HG02623 (cell line): ENCODE measurements around the gene USP3.
"Not testable (repeated sequence)": the region's sequence is repeated elsewhere in the genome, so short reads cannot be mapped to it uniquely, and the experiment has no call there.

ENCODE experiments used
- ATAC-seq: cut with Tn5 transposase; IDR thresholded peaks from one replicate; pipeline ENCODE4 v1.9.1; 2021; ENCODE audit warnings: moderate library complexity; ENCODE audit not compliant: unreplicated experiment

The USP3 gene

GRCh38 chr15:63475707-63476106 lies 28.7 kb upstream of the USP3 start:
- no peak for ATAC-seq

GRCh38 chr15:63476229-63476632 lies 28.2 kb upstream of the USP3 start:
- ATAC-seq, result no peak

GRCh38 chr15:63478243-63478642 lies 26.1 kb upstream of the USP3 start:
- no peak for ATAC-seq

GRCh38 chr15:63480441-63480821 lies 24.0 kb upstream of the USP3 start:
- ATAC-seq, result no peak

- no peak for ATAC-seq
Measured at GRCh38 chr15:63481105-63481810, 23.1 kb upstream of the USP3 start.

GRCh38 chr15:63482874-63483323 lies 21.5 kb upstream of the USP3 start:
- no peak for ATAC-seq

GRCh38 chr15:63483521-63484371 lies 20.6 kb upstream of the USP3 start:
- no peak for ATAC-seq

- no peak for ATAC-seq
Measured at GRCh38 chr15:63484433-63485186, 19.8 kb upstream of the USP3 start.

GRCh38 chr15:63487076-63487757 lies 17.2 kb upstream of the USP3 start:
- no peak for ATAC-seq

GRCh38 chr15:63487758-63488397 lies 16.5 kb upstream of the USP3 start:
- ATAC-seq, result not testable (repeated sequence)

- no peak for ATAC-seq
Measured at GRCh38 chr15:63488398-63488960, 15.9 kb upstream of the USP3 start.

GRCh38 chr15:63489352-63489751 lies 15.0 kb upstream of the USP3 start:
- no peak for ATAC-seq

- no peak for ATAC-seq
Measured at GRCh38 chr15:63490345-63491034, 13.9 kb upstream of the USP3 start.

GRCh38 chr15:63491116-63491827 lies 13.1 kb upstream of the USP3 start:
- ATAC-seq, result no peak

- ATAC-seq, result no peak
Measured at GRCh38 chr15:63491979-63492378, 12.4 kb upstream of the USP3 start.

- ATAC-seq, result no peak
Measured at GRCh38 chr15:63492541-63493077, 11.8 kb upstream of the USP3 start.

GRCh38 chr15:63493436-63493835 lies 11.0 kb upstream of the USP3 start:
- ATAC-seq, result no peak

- ATAC-seq, result no peak
Measured at GRCh38 chr15:63494408-63494807, 10.0 kb upstream of the USP3 start.

- ATAC-seq, result no peak
Measured at GRCh38 chr15:63495343-63495742, 9.1 kb upstream of the USP3 start.
